Measurements from ENCODE around the gene SERBP1. TPM values are rescaled to one million over a fixed set of nuclear protein-coding genes. Genes with fewer than 3 reads are reported as not detected.
"Not testable (repeated sequence)": the region's sequence is repeated elsewhere in the genome, so short reads cannot be mapped to it uniquely, and the experiment has no call there.

The SERBP1 gene
- total RNA-seq, 1 experiment from 2014 or later: 315 TPM

- Mint-ChIP-seq H3K27me3 (ENCODE audit: insufficient read depth, unreplicated experiment) (no peaks in the 10 kb centered on the region), H3K27ac (ENCODE audit: low read depth, unreplicated experiment) (no peak overlapping the region), H3K36me3 (ENCODE audit: insufficient read depth, unreplicated experiment) (peaks cover 100% of the 10 kb centered on the region), H3K4me3 (ENCODE audit: unreplicated experiment) (no peak overlapping the region), H3K4me1 (ENCODE audit: insufficient read depth, unreplicated experiment) (peaks cover 13% of the 10 kb centered on the region), H3K9me3 (ENCODE audit: unreplicated experiment) (no peaks in the 10 kb centered on the region)
- ChIA-PET POLR2A (interaction anchor here (0.9 to 3.4 kb wide), 2 partner anchors 10 to 11 kb away, joined by 3 to 25 read pairs; partner anchors contain the start of gene SERBP1), CTCF (interaction anchor here (0.6 to 1.6 kb wide), 5 partner anchors 10 to 455 kb away, joined by 3 to 8 read pairs (median 4); partner anchors contain the start of gene SERBP1)
- intact Hi-C loops (cut with micrococcal nuclease): no loop called here
- no TSS peak for BruUV-seq (replicated peaks)
- DNase-seq (ENCODE audit: unreplicated experiment): no peak
- TF ChIP-seq CTCF (IDR thresholded peaks at IDR 0.05; ENCODE audit: unreplicated experiment): no peak
Observed at GRCh38 chr1:67418839-67419586, 11.2 kb downstream of the SERBP1 start.

GRCh38 chr1:67417733-67418132 lies 12.5 kb downstream of the SERBP1 start:
- peaks cover 13% of the 10 kb centered on the region for H3K4me1 Mint-ChIP-seq (ENCODE audit: insufficient read depth, unreplicated experiment)
- POLR2A ChIA-PET: interaction anchor here (3.4 kb wide), 1 partner anchor 11 kb away, joined by 25 read pairs; the partner anchor contains the start of gene SERBP1
- H3K36me3 Mint-ChIP-seq (ENCODE audit: insufficient read depth, unreplicated experiment): peaks cover 100% of the 10 kb centered on the region
- H3K9me3 Mint-ChIP-seq (ENCODE audit: unreplicated experiment); H3K27ac Mint-ChIP-seq (ENCODE audit: low read depth, unreplicated experiment); DNase-seq (ENCODE audit: unreplicated experiment); intact Hi-C loops (cut with micrococcal nuclease); CTCF ChIA-PET; H3K4me3 Mint-ChIP-seq (ENCODE audit: unreplicated experiment); BruUV-seq (replicated peaks); H3K27me3 Mint-ChIP-seq (ENCODE audit: insufficient read depth, unreplicated experiment): not testable (repeated sequence)

- no peaks in the 10 kb centered on the region for H3K9me3 Mint-ChIP-seq (ENCODE audit: unreplicated experiment)
- no peak overlapping the region for H3K4me3 Mint-ChIP-seq (ENCODE audit: unreplicated experiment)
- ChIA-PET POLR2A (interaction anchor here (2.0 kb wide), 1 partner anchor 14 kb away, joined by 8 read pairs; no protein-coding TSS in a partner anchor), CTCF (interaction anchor here (0.9 kb wide), 1 partner anchor 31 kb away, joined by 3 read pairs; no protein-coding TSS in a partner anchor)
- no TSS peak for BruUV-seq (replicated peaks)
- DNase-seq (ENCODE audit: unreplicated experiment): no peak
- intact Hi-C loops (cut with micrococcal nuclease): no loop called here
- peak overlapping the region; percentile 35 for H3K27ac Mint-ChIP-seq (ENCODE audit: low read depth, unreplicated experiment)
- no peak for TF ChIP-seq CTCF (IDR thresholded peaks at IDR 0.05; ENCODE audit: unreplicated experiment)
- H3K27me3 Mint-ChIP-seq (ENCODE audit: insufficient read depth, unreplicated experiment): no peaks in the 10 kb centered on the region
- H3K4me1 Mint-ChIP-seq (ENCODE audit: insufficient read depth, unreplicated experiment): peaks cover 11% of the 10 kb centered on the region
- H3K36me3 Mint-ChIP-seq (ENCODE audit: insufficient read depth, unreplicated experiment): peaks cover 100% of the 10 kb centered on the region
Observed at GRCh38 chr1:67415041-67415440, 15.2 kb downstream of the SERBP1 start.

GRCh38 chr1:67414574-67414973 lies 15.6 kb downstream of the SERBP1 start:
- no peak for TF ChIP-seq CTCF (IDR thresholded peaks at IDR 0.05; ENCODE audit: unreplicated experiment)
- H3K27ac Mint-ChIP-seq (ENCODE audit: low read depth, unreplicated experiment): no peak overlapping the region
- ChIA-PET CTCF (no interaction called here), POLR2A (no interaction called here)
- no peak overlapping the region for H3K4me3 Mint-ChIP-seq (ENCODE audit: unreplicated experiment)
- no peaks in the 10 kb centered on the region for H3K9me3 Mint-ChIP-seq (ENCODE audit: unreplicated experiment)
- DNase-seq (ENCODE audit: unreplicated experiment): no peak
- H3K27me3 Mint-ChIP-seq (ENCODE audit: insufficient read depth, unreplicated experiment): no peaks in the 10 kb centered on the region
- peaks cover 8% of the 10 kb centered on the region for H3K4me1 Mint-ChIP-seq (ENCODE audit: insufficient read depth, unreplicated experiment)
- BruUV-seq (replicated peaks): no TSS peak
- H3K36me3 Mint-ChIP-seq (ENCODE audit: insufficient read depth, unreplicated experiment): peaks cover 100% of the 10 kb centered on the region
- intact Hi-C loops (cut with micrococcal nuclease): no loop called here

GRCh38 chr1:67413101-67413500 lies 17.1 kb downstream of the SERBP1 start:
- H3K27me3 Mint-ChIP-seq (ENCODE audit: insufficient read depth, unreplicated experiment); H3K4me3 Mint-ChIP-seq (ENCODE audit: unreplicated experiment); H3K4me1 Mint-ChIP-seq (ENCODE audit: insufficient read depth, unreplicated experiment); H3K27ac Mint-ChIP-seq (ENCODE audit: low read depth, unreplicated experiment); BruUV-seq (replicated peaks); DNase-seq (ENCODE audit: unreplicated experiment); intact Hi-C loops (cut with micrococcal nuclease); H3K9me3 Mint-ChIP-seq (ENCODE audit: unreplicated experiment): not testable (repeated sequence)
- POLR2A ChIA-PET: interaction anchor here (0.7 to 1.3 kb wide), 2 partner anchors 10 to 15 kb away, joined by 3 to 4 read pairs; no protein-coding TSS in a partner anchor
- peaks cover 95% of the 10 kb centered on the region for H3K36me3 Mint-ChIP-seq (ENCODE audit: insufficient read depth, unreplicated experiment)
- CTCF ChIA-PET: interaction anchor here (0.6 to 1.3 kb wide), 4 partner anchors 67 to 97 kb away, joined by 3 to 5 read pairs (median 3); no protein-coding TSS in a partner anchor

Measured in MCF 10A (cell line).